Measurements from ENCODE around the gene MAMLD1.

GRCh38 chrX:150463566-150463965, 100.4 kb downstream of the MAMLD1 start:
- TF ChIP-seq, protein P1, sequence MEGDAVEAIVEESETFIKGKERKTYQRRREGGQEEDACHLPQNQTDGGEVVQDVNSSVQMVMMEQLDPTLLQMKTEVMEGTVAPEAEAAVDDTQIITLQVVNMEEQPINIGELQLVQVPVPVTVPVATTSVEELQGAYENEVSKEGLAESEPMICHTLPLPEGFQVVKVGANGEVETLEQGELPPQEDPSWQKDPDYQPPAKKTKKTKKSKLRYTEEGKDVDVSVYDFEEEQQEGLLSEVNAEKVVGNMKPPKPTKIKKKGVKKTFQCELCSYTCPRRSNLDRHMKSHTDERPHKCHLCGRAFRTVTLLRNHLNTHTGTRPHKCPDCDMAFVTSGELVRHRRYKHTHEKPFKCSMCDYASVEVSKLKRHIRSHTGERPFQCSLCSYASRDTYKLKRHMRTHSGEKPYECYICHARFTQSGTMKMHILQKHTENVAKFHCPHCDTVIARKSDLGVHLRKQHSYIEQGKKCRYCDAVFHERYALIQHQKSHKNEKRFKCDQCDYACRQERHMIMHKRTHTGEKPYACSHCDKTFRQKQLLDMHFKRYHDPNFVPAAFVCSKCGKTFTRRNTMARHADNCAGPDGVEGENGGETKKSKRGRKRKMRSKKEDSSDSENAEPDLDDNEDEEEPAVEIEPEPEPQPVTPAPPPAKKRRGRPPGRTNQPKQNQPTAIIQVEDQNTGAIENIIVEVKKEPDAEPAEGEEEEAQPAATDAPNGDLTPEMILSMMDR (conservative IDR thresholded peaks at IDR 0.05; ENCODE audit: low read depth, low read length) = no peak
- no peak for TF ChIP-seq EZH2 (IDR thresholded peaks at IDR 0.05; ENCODE audit: borderline replicate concordance, low read depth, low read length, poor library complexity, severe bottlenecking)
